NT2/D1 (cell line): ENCODE results near the gene ZNF438.

Experiments used
- DNase-seq: peaks from one replicate; pipeline ENCODE4 v3.0.0-alpha.2; 2011; ENCODE audit warnings: low read depth, low spot score
- H3K27me3 ChIP-seq: 2 replicates; pipeline ENCODE4 v1.6.0; 2011; ENCODE audit warnings: mild to moderate bottlenecking; ENCODE audit not compliant: insufficient read length, insufficient read depth
- H3K36me3 ChIP-seq: 2 replicates; pipeline ENCODE4 v1.6.1; 2011; ENCODE audit warnings: mild to moderate bottlenecking, low read length, mixed read lengths; ENCODE audit not compliant: insufficient read depth, insufficient read length
- H3K4me1 ChIP-seq: 2 replicates; pipeline ENCODE4 v1.5.1; 2011; ENCODE audit not compliant: insufficient read depth, insufficient read length
- H3K4me3 ChIP-seq: 2 replicates; pipeline ENCODE4 v1.5.1; 2011; ENCODE audit warnings: low read depth; ENCODE audit not compliant: insufficient read length
- H3K9ac ChIP-seq: 2 replicates; pipeline ENCODE4 v1.6.0; 2011; ENCODE audit warnings: low read depth; ENCODE audit not compliant: insufficient read length
- H3K9me3 ChIP-seq: 2 replicates; pipeline ENCODE4 v1.5.1; 2011; ENCODE audit warnings: mild to moderate bottlenecking, low read length; ENCODE audit not compliant: insufficient read depth
- SUZ12 ChIP-seq: IDR thresholded peaks from 2 replicates; pipeline ENCODE4 v1.6.1; 2011; ENCODE audit not compliant: insufficient read length, insufficient read depth; ENCODE audit errors: extremely low read depth
- YY1 ChIP-seq: IDR thresholded peaks from 2 replicates; pipeline ENCODE4 v1.6.1; 2011; ENCODE audit not compliant: insufficient read length, insufficient read depth
- ZNF274 ChIP-seq: IDR thresholded peaks from 2 replicates; pipeline ENCODE4 v1.6.1; 2011; ENCODE audit warnings: mild to moderate bottlenecking, low read depth, low read length

Gene ZNF438

DNA sequence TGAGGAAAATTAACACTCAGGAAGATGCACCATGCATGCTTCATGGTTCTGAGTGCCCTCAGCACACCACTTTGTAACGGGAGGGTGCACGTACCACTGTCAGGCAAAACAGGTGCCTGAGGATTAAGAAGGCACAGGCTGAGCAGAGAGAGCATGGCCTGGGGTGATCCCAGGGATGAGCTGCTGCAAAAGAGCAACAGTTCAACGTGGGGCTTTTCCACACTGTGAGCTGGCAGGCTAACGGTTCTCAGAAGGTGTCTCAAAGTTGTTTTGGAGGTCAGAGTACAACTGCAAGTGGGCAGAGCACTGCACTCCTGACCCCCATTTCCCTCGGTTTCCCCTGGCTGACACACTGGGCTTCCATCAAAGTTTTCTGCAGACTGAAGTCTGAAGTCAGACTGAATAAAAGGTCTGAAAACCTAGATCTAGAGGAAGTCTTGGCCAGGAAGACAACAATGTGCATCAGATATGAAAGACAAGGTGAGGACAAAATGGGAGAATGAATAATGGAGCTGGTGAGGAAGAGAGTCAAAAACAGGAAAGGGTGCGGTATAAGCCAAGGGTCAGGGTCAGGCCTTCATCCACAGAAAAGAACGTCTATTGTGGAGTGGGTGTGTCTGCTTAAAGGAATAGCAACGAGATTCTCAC lies 20.5 kb downstream of the ZNF438 start:
- TF ChIP-seq YY1: no peak
- no peak for TF ChIP-seq SUZ12
- TF ChIP-seq ZNF274: no peak
- H3K27me3 ChIP-seq: no peaks in the 10 kb centered on the region
- no peaks in the 10 kb centered on the region for H3K36me3 ChIP-seq
- H3K9ac ChIP-seq: no peak overlapping the region
- H3K4me1 ChIP-seq: no peaks in the 10 kb centered on the region
- H3K4me3 ChIP-seq: no peak overlapping the region
- H3K9me3 ChIP-seq: no peaks in the 10 kb centered on the region
- no peak for DNase-seq

DNA sequence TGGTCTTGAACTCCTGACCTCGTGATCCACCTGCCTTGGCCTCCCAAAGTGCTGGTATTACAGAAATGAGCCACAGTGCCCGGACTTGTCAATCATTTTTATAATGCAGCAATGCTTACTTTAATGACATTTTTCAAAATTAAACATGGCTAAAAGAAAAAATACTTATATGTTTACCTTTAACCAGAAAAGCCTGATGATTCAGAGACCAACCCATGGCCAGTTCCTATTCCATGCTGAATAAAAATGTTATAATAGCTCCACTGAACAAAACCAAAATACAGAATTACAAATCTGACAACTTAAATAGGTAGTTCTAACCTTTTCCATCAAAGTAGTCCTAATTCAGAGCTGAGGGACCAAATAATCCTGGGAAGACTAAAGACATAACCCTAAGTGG lies 21.6 kb downstream of the ZNF438 start:
- Histone ChIP-seq H3K9ac (no peak overlapping the region), H3K4me1 (no peaks in the 10 kb centered on the region), H3K36me3 (no peaks in the 10 kb centered on the region), H3K4me3 (no peak overlapping the region), H3K9me3 (no peaks in the 10 kb centered on the region), H3K27me3 (no peaks in the 10 kb centered on the region)
- no peak for DNase-seq
- TF ChIP-seq YY1 (no peak), SUZ12 (no peak), ZNF274 (no peak)

GRCh38 chr10:31005895-31006294 lies 25.8 kb downstream of the ZNF438 start:
- no peaks in the 10 kb centered on the region for H3K36me3 ChIP-seq
- TF ChIP-seq ZNF274 (no peak), YY1 (no peak), SUZ12 (no peak)
- no peaks in the 10 kb centered on the region for H3K27me3 ChIP-seq
- H3K9me3 ChIP-seq: no peaks in the 10 kb centered on the region
- H3K4me1 ChIP-seq: no peaks in the 10 kb centered on the region
- DNase-seq: no peak
- no peak overlapping the region for H3K4me3 ChIP-seq
- H3K9ac ChIP-seq: no peak overlapping the region

DNA sequence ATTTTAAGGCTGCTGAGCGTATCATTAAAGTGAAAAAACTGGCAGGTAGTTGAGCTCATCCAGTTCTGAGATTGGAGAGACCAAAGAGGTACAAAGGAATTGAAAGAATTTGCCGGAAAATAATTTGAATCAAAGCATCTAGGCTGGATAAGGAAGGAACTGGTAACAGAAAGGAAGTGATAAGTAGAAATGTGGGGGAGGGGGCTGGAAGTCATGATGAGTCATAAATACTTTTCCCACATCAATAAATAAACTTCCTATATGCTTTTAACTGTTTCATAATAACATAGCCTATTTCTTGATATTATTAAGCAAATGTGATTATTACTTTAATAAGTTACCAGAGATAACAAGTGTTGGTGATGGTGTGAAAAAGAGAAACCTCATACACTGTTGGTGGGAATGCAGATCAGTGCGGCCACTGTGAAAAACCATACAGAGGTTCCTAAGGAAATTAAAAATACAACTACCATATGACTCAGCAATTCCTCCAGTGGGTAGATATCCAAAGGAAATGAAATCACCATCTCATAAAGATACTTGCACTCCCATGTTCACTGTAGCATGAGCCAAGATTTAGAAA lies 27.0 kb downstream of the ZNF438 start:
- TF ChIP-seq SUZ12: no peak
- no peak for TF ChIP-seq YY1
- TF ChIP-seq ZNF274: no peak
- no peak overlapping the region for H3K9ac ChIP-seq
- H3K4me1 ChIP-seq: no peaks in the 10 kb centered on the region
- H3K4me3 ChIP-seq: no peak overlapping the region
- no peaks in the 10 kb centered on the region for H3K36me3 ChIP-seq
- H3K27me3 ChIP-seq: no peaks in the 10 kb centered on the region
- H3K9me3 ChIP-seq: no peaks in the 10 kb centered on the region
- no peak for DNase-seq

DNA sequence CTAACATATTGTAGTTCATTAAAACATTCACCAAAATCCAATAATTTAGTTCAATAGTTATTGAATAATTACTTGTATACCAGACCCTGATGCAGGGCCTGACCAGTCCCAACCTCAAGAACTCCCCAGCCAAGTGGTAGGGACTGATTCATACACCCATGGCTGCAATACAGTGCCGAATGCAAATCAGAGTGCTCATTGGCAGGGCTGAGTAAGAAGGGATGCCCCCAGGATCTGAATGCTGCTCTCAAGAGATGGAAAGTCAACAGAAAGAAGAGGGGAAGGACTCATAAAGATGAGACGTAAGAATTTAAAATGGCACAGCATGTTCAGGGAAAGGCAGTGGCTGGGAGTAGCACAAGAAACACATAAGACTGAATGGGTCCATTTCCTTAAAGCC lies 29.9 kb downstream of the ZNF438 start:
- Histone ChIP-seq H3K4me3 (no peak overlapping the region), H3K9me3 (no peaks in the 10 kb centered on the region), H3K4me1 (no peaks in the 10 kb centered on the region), H3K36me3 (no peaks in the 10 kb centered on the region), H3K9ac (no peak overlapping the region), H3K27me3 (no peaks in the 10 kb centered on the region)
- no peak for DNase-seq
- TF ChIP-seq YY1: no peak
- TF ChIP-seq SUZ12: no peak
- TF ChIP-seq ZNF274: no peak

GRCh38 chr10:31000867-31001266 lies 30.8 kb downstream of the ZNF438 start:
- Histone ChIP-seq H3K27me3 (no peaks in the 10 kb centered on the region), H3K36me3 (no peaks in the 10 kb centered on the region), H3K9ac (no peak overlapping the region), H3K4me3 (no peak overlapping the region), H3K9me3 (no peaks in the 10 kb centered on the region), H3K4me1 (no peaks in the 10 kb centered on the region)
- no peak for DNase-seq
- TF ChIP-seq YY1: no peak
- no peak for TF ChIP-seq SUZ12
- no peak for TF ChIP-seq ZNF274

DNA sequence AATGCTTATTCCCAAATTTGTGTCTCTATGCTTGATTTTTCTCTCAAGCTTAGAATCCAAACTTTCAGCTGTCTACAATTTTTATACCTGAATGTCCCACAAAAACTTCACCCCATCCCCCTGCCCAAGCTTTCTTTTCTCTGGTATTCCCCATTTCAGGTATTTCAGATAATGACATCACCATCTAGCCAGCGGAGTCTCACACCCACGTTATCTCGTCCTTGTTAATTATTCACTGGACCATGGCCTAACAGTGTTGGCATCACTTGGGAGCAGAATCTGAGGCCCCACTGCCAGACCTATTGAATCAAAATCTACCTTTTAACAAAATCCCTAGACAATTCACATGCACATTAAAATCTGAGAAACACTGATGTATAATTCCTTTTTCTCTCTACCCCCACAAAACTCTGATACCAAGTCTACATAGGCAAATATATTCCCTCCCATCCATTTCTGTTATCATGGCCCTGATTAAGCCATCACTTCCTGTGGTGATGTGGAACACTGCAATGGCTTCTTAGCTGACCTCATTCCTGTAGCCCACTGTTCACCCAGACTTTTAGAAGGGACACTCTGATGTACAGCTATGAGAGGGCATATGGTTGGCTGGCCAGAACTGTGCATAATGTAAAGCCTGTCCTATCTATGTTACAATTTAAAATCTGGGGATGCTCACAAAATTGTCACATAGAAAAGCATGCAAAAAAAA lies 31.4 kb downstream of the ZNF438 start:
- Histone ChIP-seq H3K27me3 (no peaks in the 10 kb centered on the region), H3K4me3 (no peak overlapping the region), H3K4me1 (no peaks in the 10 kb centered on the region), H3K9ac (no peak overlapping the region), H3K9me3 (no peaks in the 10 kb centered on the region), H3K36me3 (no peaks in the 10 kb centered on the region)
- no peak for DNase-seq
- TF ChIP-seq YY1 (no peak), SUZ12 (no peak)
